ENCODE data around the gene MAML1. TPM values are rescaled to one million over a fixed set of nuclear protein-coding genes. Genes with fewer than 3 reads are reported as not detected.

Gene MAML1, protein sequence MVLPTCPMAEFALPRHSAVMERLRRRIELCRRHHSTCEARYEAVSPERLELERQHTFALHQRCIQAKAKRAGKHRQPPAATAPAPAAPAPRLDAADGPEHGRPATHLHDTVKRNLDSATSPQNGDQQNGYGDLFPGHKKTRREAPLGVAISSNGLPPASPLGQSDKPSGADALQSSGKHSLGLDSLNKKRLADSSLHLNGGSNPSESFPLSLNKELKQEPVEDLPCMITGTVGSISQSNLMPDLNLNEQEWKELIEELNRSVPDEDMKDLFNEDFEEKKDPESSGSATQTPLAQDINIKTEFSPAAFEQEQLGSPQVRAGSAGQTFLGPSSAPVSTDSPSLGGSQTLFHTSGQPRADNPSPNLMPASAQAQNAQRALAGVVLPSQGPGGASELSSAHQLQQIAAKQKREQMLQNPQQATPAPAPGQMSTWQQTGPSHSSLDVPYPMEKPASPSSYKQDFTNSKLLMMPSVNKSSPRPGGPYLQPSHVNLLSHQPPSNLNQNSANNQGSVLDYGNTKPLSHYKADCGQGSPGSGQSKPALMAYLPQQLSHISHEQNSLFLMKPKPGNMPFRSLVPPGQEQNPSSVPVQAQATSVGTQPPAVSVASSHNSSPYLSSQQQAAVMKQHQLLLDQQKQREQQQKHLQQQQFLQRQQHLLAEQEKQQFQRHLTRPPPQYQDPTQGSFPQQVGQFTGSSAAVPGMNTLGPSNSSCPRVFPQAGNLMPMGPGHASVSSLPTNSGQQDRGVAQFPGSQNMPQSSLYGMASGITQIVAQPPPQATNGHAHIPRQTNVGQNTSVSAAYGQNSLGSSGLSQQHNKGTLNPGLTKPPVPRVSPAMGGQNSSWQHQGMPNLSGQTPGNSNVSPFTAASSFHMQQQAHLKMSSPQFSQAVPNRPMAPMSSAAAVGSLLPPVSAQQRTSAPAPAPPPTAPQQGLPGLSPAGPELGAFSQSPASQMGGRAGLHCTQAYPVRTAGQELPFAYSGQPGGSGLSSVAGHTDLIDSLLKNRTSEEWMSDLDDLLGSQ
- 3.3 and 4.3 TPM in 2 replicates for total RNA-seq

GRCh38 chr5:179732412-179732917 is at the start of gene MAML1:
Gene MAML1 (plus strand): TSS chr5:179732822. CDS start chr5:179733113, 291 bp downstream.

GRCh38 chr5:179698935-179699615 is 33.5 kb upstream of the MAML1 start, which contains the start of gene CANX:
Gene CANX (plus strand): TSS chr5:179698967. CDS start chr5:179705682, 6,715 bp downstream.

DNA sequence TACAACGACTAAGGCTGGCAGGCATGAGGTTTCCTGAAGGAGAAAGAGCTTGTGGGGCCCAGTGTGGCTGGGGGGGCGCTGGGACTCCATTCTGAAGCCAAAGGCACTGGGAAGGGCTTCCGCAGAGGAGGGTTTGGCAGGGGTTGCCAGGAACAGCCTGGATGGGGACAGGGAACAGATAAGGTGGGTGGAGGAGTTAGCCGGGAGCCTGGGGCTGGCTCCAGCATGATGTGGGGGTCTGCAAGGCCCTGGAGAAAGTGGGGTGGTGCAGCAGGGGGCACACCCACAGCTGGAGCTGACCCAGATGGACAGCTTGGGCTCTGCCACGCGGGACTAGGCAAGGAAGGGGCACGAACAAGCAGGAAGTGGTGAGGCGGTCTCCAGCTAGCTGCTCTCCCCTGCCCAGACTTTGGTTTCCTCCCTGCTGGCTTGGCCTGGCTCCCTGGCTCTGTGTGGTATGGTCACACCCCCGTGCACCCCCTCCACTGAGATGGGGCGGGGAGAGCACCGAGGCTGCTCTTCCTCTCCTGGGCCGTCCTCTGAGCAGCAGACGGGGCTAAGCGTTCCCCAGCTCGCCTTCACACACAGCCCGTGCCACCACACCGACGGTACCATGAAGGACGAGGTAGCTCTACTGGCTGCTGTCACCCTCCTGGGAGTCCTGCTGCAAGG is 61.0 kb downstream of the MAML1 start, which contains the start of gene LTC4S:
LTC4S (plus strand) TSS at position 519 of the 672 bp plus-strand sequence; CDS start at position 614, 95 bp downstream.

DNA sequence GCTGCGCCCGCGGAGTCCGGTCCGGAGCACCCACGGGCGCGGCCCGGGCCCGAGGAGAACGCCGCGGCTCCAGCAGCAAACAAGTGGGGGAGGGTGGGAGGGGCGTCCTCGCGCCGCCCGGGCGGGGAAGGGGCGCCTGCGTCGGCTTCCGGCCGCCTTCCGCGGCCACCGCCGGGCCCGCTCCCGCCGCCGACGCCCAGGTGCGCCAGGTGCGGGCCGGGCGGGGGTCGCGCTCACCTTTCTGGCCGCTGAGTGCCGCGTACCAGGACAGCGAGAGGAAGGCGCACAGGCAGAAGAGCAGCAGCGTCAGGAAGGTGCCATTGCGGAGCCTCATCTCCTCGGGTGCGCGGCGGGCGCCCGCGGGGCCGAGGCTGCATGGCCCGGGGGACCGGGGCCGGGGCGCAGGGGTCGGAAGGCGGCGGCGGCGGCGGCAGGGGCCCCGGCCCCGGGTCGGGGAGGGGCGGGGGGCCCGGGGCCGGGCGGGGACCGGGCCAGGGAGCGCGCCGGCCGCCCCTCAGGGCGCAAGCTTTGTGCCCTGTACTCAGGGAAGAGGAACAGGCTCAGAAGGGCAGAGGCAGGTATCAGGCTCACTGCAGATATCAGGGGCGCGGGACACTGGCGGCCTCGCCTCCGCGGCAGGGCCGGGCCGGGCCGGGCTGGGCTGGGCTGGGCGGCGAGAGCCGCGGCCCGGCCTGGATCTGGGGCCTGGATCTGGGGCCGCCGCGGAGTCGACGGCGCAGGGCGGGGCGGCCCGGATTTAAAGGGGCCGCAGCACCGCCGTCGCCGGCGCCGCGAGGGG is 73.8 kb downstream of the MAML1 start, which contains the start of gene MGAT4B:
MGAT4B (minus strand) TSS at position 617 of the 799 bp plus-strand sequence; CDS start at position 334, 283 bp downstream.

GRCh38 chr5:179820483-179821297 is 88.1 kb downstream of the MAML1 start, which contains the start of gene SQSTM1:
Gene SQSTM1 (plus strand): TSS chr5:179820905. CDS start chr5:179820937, 32 bp downstream.

Other genes starting within 250 kb of the MAML1 start
- gene RUFY1, start 182.3 kb upstream of the MAML1 start, total RNA-seq = 50.3 and 61.5 TPM in 2 replicates
- gene HNRNPH1, start 109.2 kb upstream of the MAML1 start, total RNA-seq = 471 and 654 TPM in 2 replicates
- not detected in 2 replicates for gene CBY3, start 51.8 kb upstream of the MAML1 start, total RNA-seq
- 816 and 823 TPM in 2 replicates for gene CANX, start 33.9 kb upstream of the MAML1 start, total RNA-seq
- gene LTC4S, start 61.2 kb downstream of the MAML1 start, total RNA-seq = 0.65 TPM in 1 of 2 replicates, not detected in the other
- gene MGAT4B, start 74.0 kb downstream of the MAML1 start, total RNA-seq = 94.4 and 138 TPM in 2 replicates
- gene SQSTM1, start 88.1 kb downstream of the MAML1 start, total RNA-seq = 682 and 1,060 TPM in 2 replicates
- 9.0 and 13.8 TPM in 2 replicates for gene MRNIP, start 126.0 kb downstream of the MAML1 start, total RNA-seq
- gene TBC1D9B, start 175.1 kb downstream of the MAML1 start, total RNA-seq = 41.5 and 53.5 TPM in 2 replicates

Measured in smooth muscle cell of bladder (primary cell).